Body of pancreas (tissue), 4 donors: Measurements from ENCODE around the gene PDZD7.

ENCODE experiments used
- CTCF ChIP-seq, 7 experiments: fragments of 450-650 bp in 4 of 7; fragments of 200-600 bp in 3 of 7; sonication (generic) in 3 of 7; IDR thresholded peaks; one replicate each; pipeline ENCODE4 v1.5.1; 2016 to 2019; ENCODE audit warnings: antibody characterized with exemption in 7 of 7
- POLR2A ChIP-seq, 3 donors: fragments of 450-650 bp; IDR thresholded peaks; one replicate each; pipeline ENCODE4 v1.6.1; 2016; ENCODE audit warnings: antibody characterized with exemption in 3 of 3, mild to moderate bottlenecking in 2 of 3

- TF ChIP-seq POLR2A (IDR thresholded peaks at IDR 0.05) (no peak), CTCF (IDR thresholded peaks at IDR 0.05) (no peak)
Measured at GRCh38 chr10:101063548-101064414, 32.9 kb upstream of the PDZD7 start.
